ENCODE data around the gene ATP6V0B. TPM values are rescaled to one million over a fixed set of nuclear protein-coding genes. Genes with fewer than 3 reads are reported as not detected.

The ATP6V0B gene
- total RNA-seq, 4 donors from 2014 or later = 135 to 180 (median 169) TPM

GRCh38 chr1:44012404-44012803 lies 37.6 kb downstream of the ATP6V0B start:
- no peak overlapping the region for H3K4me3 ChIP-seq (ENCODE audit: low read depth, poor library complexity, severe bottlenecking)
- DNase-seq (ENCODE audit: low spot score in 2 of 2) = no peak
- no peak for TF ChIP-seq POLR2A (IDR thresholded peaks at IDR 0.05)
- TF ChIP-seq, protein P1, sequence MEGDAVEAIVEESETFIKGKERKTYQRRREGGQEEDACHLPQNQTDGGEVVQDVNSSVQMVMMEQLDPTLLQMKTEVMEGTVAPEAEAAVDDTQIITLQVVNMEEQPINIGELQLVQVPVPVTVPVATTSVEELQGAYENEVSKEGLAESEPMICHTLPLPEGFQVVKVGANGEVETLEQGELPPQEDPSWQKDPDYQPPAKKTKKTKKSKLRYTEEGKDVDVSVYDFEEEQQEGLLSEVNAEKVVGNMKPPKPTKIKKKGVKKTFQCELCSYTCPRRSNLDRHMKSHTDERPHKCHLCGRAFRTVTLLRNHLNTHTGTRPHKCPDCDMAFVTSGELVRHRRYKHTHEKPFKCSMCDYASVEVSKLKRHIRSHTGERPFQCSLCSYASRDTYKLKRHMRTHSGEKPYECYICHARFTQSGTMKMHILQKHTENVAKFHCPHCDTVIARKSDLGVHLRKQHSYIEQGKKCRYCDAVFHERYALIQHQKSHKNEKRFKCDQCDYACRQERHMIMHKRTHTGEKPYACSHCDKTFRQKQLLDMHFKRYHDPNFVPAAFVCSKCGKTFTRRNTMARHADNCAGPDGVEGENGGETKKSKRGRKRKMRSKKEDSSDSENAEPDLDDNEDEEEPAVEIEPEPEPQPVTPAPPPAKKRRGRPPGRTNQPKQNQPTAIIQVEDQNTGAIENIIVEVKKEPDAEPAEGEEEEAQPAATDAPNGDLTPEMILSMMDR (IDR thresholded peaks at IDR 0.05) = no peak
- WGBS, 2 donors = 70 to 77% methylated on average over 2 of the region's 2 CpGs
- intact Hi-C loops (cut with DNase I; ENCODE audit: low total_unique reads) = no loop called here

- WGBS, 2 donors = 81 to 82% methylated on average over 2 to 9 of the region's 13 CpGs
- DNase-seq (ENCODE audit: low spot score in 2 of 2) = no peak
- no peak for TF ChIP-seq POLR2A (IDR thresholded peaks at IDR 0.05)
- TF ChIP-seq, protein P1 (IDR thresholded peaks at IDR 0.05) = no peak
- intact Hi-C loops (cut with DNase I; ENCODE audit: low total_unique reads) = no loop called here
- no peak overlapping the region for H3K4me3 ChIP-seq (ENCODE audit: low read depth, poor library complexity, severe bottlenecking)
Measured at GRCh38 chr1:44012941-44013609, 38.3 kb downstream of the ATP6V0B start.

- DNase-seq (ENCODE audit: low spot score in 2 of 2) = no peak
- WGBS, 2 donors = 66 to 77% methylated on average over 5 of the region's 5 CpGs
- intact Hi-C loops (cut with DNase I; ENCODE audit: low total_unique reads) = no loop called here
Measured at GRCh38 chr1:44013949-44014348, 39.2 kb downstream of the ATP6V0B start.

GRCh38 chr1:44014365-44015104 lies 39.8 kb downstream of the ATP6V0B start:
- WGBS, 2 donors = 73 to 76% methylated on average over 8 of the region's 8 CpGs
- TF ChIP-seq, protein P1 (IDR thresholded peaks at IDR 0.05) = no peak
- TF ChIP-seq POLR2A (IDR thresholded peaks at IDR 0.05) = no peak
- no peak for DNase-seq (ENCODE audit: low spot score in 2 of 2)
- no peak overlapping the region for H3K4me3 ChIP-seq (ENCODE audit: low read depth, poor library complexity, severe bottlenecking)
- intact Hi-C loops (cut with DNase I; ENCODE audit: low total_unique reads) = no loop called here

More at GRCh38 chr1:44013949-44014348, 39.2 kb downstream of the ATP6V0B start:
- TF ChIP-seq, protein P1 (IDR thresholded peaks at IDR 0.05) = no peak
- TF ChIP-seq POLR2A (IDR thresholded peaks at IDR 0.05) = no peak
- no peak overlapping the region for H3K4me3 ChIP-seq (ENCODE audit: low read depth, poor library complexity, severe bottlenecking)

DNA sequence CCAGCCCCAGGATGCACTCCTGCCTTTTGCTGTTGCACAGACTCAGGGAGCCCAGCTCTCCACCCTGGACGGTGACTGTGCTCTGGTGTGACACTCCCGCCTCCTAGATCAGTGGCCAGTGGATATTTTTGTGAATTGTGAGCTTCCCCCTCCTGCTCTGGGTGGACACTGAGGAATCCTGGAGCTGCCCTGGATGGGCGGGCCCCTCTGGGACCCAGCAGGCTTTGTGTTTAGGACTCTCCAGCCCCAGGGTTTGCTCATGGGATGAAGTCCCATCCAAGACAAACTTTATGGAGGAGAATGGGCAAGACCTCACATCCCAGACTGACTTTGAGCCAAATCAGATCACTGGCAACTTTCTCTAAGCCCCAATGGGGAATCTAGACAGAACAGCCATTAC lies 40.4 kb downstream of the ATP6V0B start:
- intact Hi-C loops (cut with DNase I; ENCODE audit: low total_unique reads) = no loop called here
- TF ChIP-seq, protein P1 (IDR thresholded peaks at IDR 0.05) = no peak
- no peak for TF ChIP-seq POLR2A (IDR thresholded peaks at IDR 0.05)
- no peak for DNase-seq (ENCODE audit: low spot score in 2 of 2)
- WGBS, 2 donors = 53 to 71% methylated on average over 3 of the region's 3 CpGs
- H3K4me3 ChIP-seq (ENCODE audit: low read depth, poor library complexity, severe bottlenecking) = no peak overlapping the region

Data from lower leg skin (tissue), 4 donors.